Endodermal cell (in vitro differentiated cells): ENCODE data around the gene SFTPB. TPM values are rescaled to one million over a fixed set of nuclear protein-coding genes. Genes with fewer than 3 reads are reported as not detected.
"Not testable (repeated sequence)": the region's sequence is repeated elsewhere in the genome, so short reads cannot be mapped to it uniquely, and the experiment has no call there.

Experiments
- DNase-seq: peaks from one replicate; pipeline ENCODE4 v3.0.0-alpha.2; 2017
- H3K27ac ChIP-seq: 2 replicates; pipeline ENCODE4 v1.5.1; 2013; ENCODE audit warnings: mild to moderate bottlenecking, low read depth, low read length, moderate library complexity
- H3K27me3 ChIP-seq: 2 replicates; pipeline ENCODE4 v1.6.1; 2013; ENCODE audit warnings: mild to moderate bottlenecking, low read length, moderate library complexity; ENCODE audit not compliant: insufficient read depth, control insufficient read depth, poor library complexity, severe bottlenecking
- H3K36me3 ChIP-seq: 2 replicates; pipeline ENCODE4 v1.7.0; 2013; ENCODE audit warnings: mild to moderate bottlenecking, low read length, moderate library complexity; ENCODE audit not compliant: control insufficient read depth, insufficient read depth
- H3K4me1 ChIP-seq: one replicate; pipeline ENCODE4 v1.7.0; 2013; ENCODE audit warnings: low read length; ENCODE audit not compliant: control insufficient read depth, insufficient read depth
- H3K4me3 ChIP-seq: 2 replicates; pipeline ENCODE4 v1.5.1; 2013; ENCODE audit warnings: mild to moderate bottlenecking, low read length, moderate library complexity
- H3K9ac ChIP-seq: 2 replicates; pipeline ENCODE4 v1.6.1; 2013; ENCODE audit warnings: mild to moderate bottlenecking, low read length, moderate library complexity; ENCODE audit not compliant: poor library complexity, severe bottlenecking; ENCODE audit errors: extremely low read depth
- H3K9me3 ChIP-seq: 2 replicates; pipeline ENCODE4 v1.6.1; 2013; ENCODE audit warnings: mild to moderate bottlenecking, low read length, moderate library complexity; ENCODE audit not compliant: control insufficient read depth
- H3K27ac Mint-ChIP-seq: 2 replicates; pipeline ENCODE4 v1.8.0; 2020; ENCODE audit warnings: mixed read lengths
- H3K27me3 Mint-ChIP-seq: 2 replicates; pipeline ENCODE4 v1.8.0; 2021; ENCODE audit warnings: mild to moderate bottlenecking, mixed read lengths; ENCODE audit not compliant: insufficient read depth
- H3K36me3 Mint-ChIP-seq: 2 replicates; pipeline ENCODE4 v1.8.0; 2020; ENCODE audit warnings: low read depth, mixed read lengths
- H3K4me1 Mint-ChIP-seq: 2 replicates; pipeline ENCODE4 v1.8.0; 2020; ENCODE audit warnings: mixed read lengths
- H3K4me3 Mint-ChIP-seq: 2 replicates; pipeline ENCODE4 v1.8.0; 2020; ENCODE audit warnings: mild to moderate bottlenecking, moderate library complexity, mixed read lengths
- H3K9me3 Mint-ChIP-seq: 2 replicates; pipeline ENCODE4 v1.8.0; 2020; ENCODE audit warnings: mild to moderate bottlenecking, mixed read lengths
- CTCF ChIP-seq: fragments of 200-600 bp; sonication (generic); conservative IDR thresholded peaks from 2 replicates; pipeline ENCODE4 v1.5.0; 2021; ENCODE audit warnings: antibody characterized with exemption, mild to moderate bottlenecking
- WGBS, 2 experiments: methylation state at CpG; one replicate each; pipeline versions ENCODE4 v1.1.5 to v1.1.7; 2013; ENCODE audit warnings: missing lambda C conversion rate in 2 of 2, mixed read lengths in 1 of 2; ENCODE audit not compliant: insufficient coverage in 1 of 2, insufficient read length in 1 of 2; 5-methylcytosine and 5-hydroxymethylcytosine counted together
- total RNA-seq, 2 donors: library from RNA; stranded (reverse); fragmentation: NEBNext Ultra II Directional in 1 of 2; extraction: Animal tissue kit (Norgen Biotek cat#: 25700) in 1 of 2; gene quantifications; 2 replicates in 1 of 2; 3 replicates in 1 of 2; pipeline ENCODE4 v1.2.1, GENCODE V29; 2021

The SFTPB gene
- total RNA-seq, 2 donors from 2014 or later = not detected

GRCh38 chr2:85714841-85715240, 46.8 kb upstream of the SFTPB start:
- no peak overlapping the region for H3K9ac ChIP-seq
- no peaks in the 10 kb centered on the region for H3K9me3 Mint-ChIP-seq
- H3K4me3 ChIP-seq = no peak overlapping the region
- H3K27ac Mint-ChIP-seq = no peak overlapping the region
- peaks cover 25% of the 10 kb centered on the region for H3K4me1 ChIP-seq
- H3K27me3 Mint-ChIP-seq = peaks cover 15% of the 10 kb centered on the region
- no peak for TF ChIP-seq CTCF
- H3K36me3 ChIP-seq = no peaks in the 10 kb centered on the region
- no peaks in the 10 kb centered on the region for H3K9me3 ChIP-seq
- H3K36me3 Mint-ChIP-seq = no peaks in the 10 kb centered on the region
- WGBS, 2 experiments = 93 to 94% methylated on average over 6 to 8 of the region's 8 CpGs
- peaks cover 47% of the 10 kb centered on the region for H3K4me1 Mint-ChIP-seq
- no peak overlapping the region for H3K27ac ChIP-seq
- H3K4me3 Mint-ChIP-seq = no peak overlapping the region
- no peak for DNase-seq
- peaks cover 6% of the 10 kb centered on the region for H3K27me3 ChIP-seq

- Mint-ChIP-seq H3K27me3 (peaks cover 11% of the 10 kb centered on the region), H3K4me1 (peaks cover 47% of the 10 kb centered on the region)
- not testable (repeated sequence) for H3K9me3 ChIP-seq, H3K27me3 ChIP-seq, H3K36me3 Mint-ChIP-seq, DNase-seq, H3K27ac Mint-ChIP-seq, H3K9ac ChIP-seq, H3K4me3 ChIP-seq, H3K9me3 Mint-ChIP-seq, H3K27ac ChIP-seq, H3K4me3 Mint-ChIP-seq, H3K36me3 ChIP-seq
- peaks cover 26% of the 10 kb centered on the region for H3K4me1 ChIP-seq
- 83 to 93% methylated on average over 5 to 7 of the region's 7 CpGs for WGBS, 2 experiments
Observed at GRCh38 chr2:85714421-85714820, 46.4 kb upstream of the SFTPB start.

- TF ChIP-seq CTCF = no peak
- Histone ChIP-seq H3K36me3 (no peaks in the 10 kb centered on the region), H3K27ac (no peak overlapping the region), H3K9me3 (no peaks in the 10 kb centered on the region), H3K4me3 (no peak overlapping the region), H3K9ac (no peak overlapping the region), H3K27me3 (no peaks in the 10 kb centered on the region), H3K4me1 (peaks cover 24% of the 10 kb centered on the region)
- no peaks in the 10 kb centered on the region for H3K36me3 Mint-ChIP-seq
- H3K27ac Mint-ChIP-seq = no peak overlapping the region
- no peaks in the 10 kb centered on the region for H3K9me3 Mint-ChIP-seq
- no peak overlapping the region for H3K4me3 Mint-ChIP-seq
- peaks cover 42% of the 10 kb centered on the region for H3K4me1 Mint-ChIP-seq
- peaks cover 7% of the 10 kb centered on the region for H3K27me3 Mint-ChIP-seq
- 91 to 100% methylated on average over 3 to 5 of the region's 5 CpGs for WGBS, 2 experiments
- no peak for DNase-seq
Observed at GRCh38 chr2:85713836-85714235, 45.8 kb upstream of the SFTPB start.
